Measurements from ENCODE around the gene ATN1.

The ATN1 gene

GRCh38 chr12:6980075-6980474 is 52.3 kb downstream of the ATN1 start:
- no peak for DNase-seq

- DNase-seq = no peak
Measured at GRCh38 chr12:6980740-6981139, 53.0 kb downstream of the ATN1 start.

- no peak for DNase-seq
Measured at GRCh38 chr12:6981152-6982052, 53.6 kb downstream of the ATN1 start.

GRCh38 chr12:6982532-6982931 is 54.8 kb downstream of the ATN1 start:
- DNase-seq = no peak

DNA sequence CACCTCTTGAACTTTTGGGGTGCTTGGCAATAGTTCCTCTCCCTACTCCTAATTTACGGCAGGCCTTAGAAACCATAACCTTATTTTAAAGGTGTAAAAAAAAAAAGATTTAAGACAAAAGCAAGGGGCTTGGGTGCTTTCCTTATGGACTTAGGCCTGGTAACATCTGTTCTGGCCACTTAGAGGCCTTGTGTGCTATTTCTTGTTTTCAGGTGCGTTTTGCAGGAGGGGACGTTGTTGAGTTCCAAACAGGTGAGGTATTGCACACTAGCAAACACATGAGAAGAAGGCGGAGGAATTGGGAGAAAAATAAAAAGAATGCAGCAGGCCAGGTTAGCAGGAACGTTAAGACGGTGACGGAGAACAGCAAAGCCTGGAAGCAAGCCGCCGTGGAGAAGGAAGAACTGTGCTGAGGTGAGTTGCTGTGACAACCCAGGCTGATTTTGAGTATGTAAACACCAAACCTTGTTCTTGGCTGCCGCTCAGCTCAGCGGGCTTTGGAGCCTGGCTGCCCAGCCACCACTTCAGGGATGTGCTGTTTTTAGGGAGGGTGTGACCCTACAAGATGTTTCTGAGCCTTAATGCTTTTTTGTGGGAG is 60.3 kb downstream of the ATN1 start:
- no peak for DNase-seq
